SU-DHL-6 (cell line): ENCODE measurements around the gene KCNIP2.

Experiments
- H2AFZ ChIP-seq: fragments of 200-600 bp; sonication (generic); 2 replicates; pipeline ENCODE4 v1.6.1; 2014; ENCODE audit warnings: low read depth, mild to moderate bottlenecking, moderate library complexity, mixed read lengths, antibody characterized with exemption, low read length; ENCODE audit not compliant: severe bottlenecking
- H3F3A ChIP-seq: fragments of 200-600 bp; shearing (Covaris generic); 2 replicates; pipeline ENCODE4 v1.6.0; 2016; ENCODE audit warnings: antibody characterized with exemption, mild to moderate bottlenecking; ENCODE audit not compliant: insufficient read depth
- H3K27ac ChIP-seq: fragments of 200-600 bp; sonication (generic); 2 replicates; pipeline ENCODE4 v1.5.1; 2016; ENCODE audit warnings: low read depth, mild to moderate bottlenecking, low read length, moderate library complexity, mixed read lengths
- H3K27me3 ChIP-seq: fragments of 200-600 bp; sonication (generic), shearing (Covaris generic); 2 replicates; pipeline ENCODE4 v1.6.0; 2014; ENCODE audit warnings: mild to moderate bottlenecking, low read length
- H3K36me3 ChIP-seq: fragments of 200-600 bp; sonication (generic); 2 replicates; pipeline ENCODE4 v1.6.1; 2014; ENCODE audit warnings: mild to moderate bottlenecking, low read length, mixed read lengths
- H3K4me2 ChIP-seq: fragments of 300-600, 200-600 bp; shearing (Covaris generic), sonication (generic); 2 replicates; pipeline ENCODE4 v1.6.0; 2014; ENCODE audit warnings: low read length, low read depth, mild to moderate bottlenecking; ENCODE audit not compliant: poor library complexity, severe bottlenecking
- H3K4me3 ChIP-seq: fragments of 200-600 bp; sonication (generic); 2 replicates; pipeline ENCODE4 v1.5.1; 2014; ENCODE audit warnings: antibody characterized with exemption, low read length, mild to moderate bottlenecking, mixed read lengths; ENCODE audit not compliant: insufficient read depth, poor library complexity, severe bottlenecking
- H3K79me2 ChIP-seq: fragments of 200-600 bp; sonication (generic); 2 replicates; pipeline ENCODE4 v1.6.1; 2014; ENCODE audit warnings: mild to moderate bottlenecking, low read length, moderate library complexity; ENCODE audit not compliant: insufficient read depth
- H3K9ac ChIP-seq: fragments of 200-600 bp; sonication (generic); 2 replicates; pipeline ENCODE4 v1.7.0; 2014; ENCODE audit warnings: mild to moderate bottlenecking, low read length
- H3K9me2 ChIP-seq: fragments of 200-600 bp; sonication (generic); replicated peaks from 2 replicates; pipeline ENCODE4 v1.6.1; 2014; ENCODE audit warnings: low read length; ENCODE audit not compliant: insufficient read depth
- H3K9me3 ChIP-seq: fragments of 200-600 bp; sonication (generic); 2 replicates; pipeline ENCODE4 v1.6.1; 2014; ENCODE audit warnings: low read length, mixed read lengths; ENCODE audit not compliant: insufficient read depth
- H4K20me1 ChIP-seq: fragments of 200-600 bp; sonication (generic); 2 replicates; pipeline ENCODE4 v1.6.1; 2014; ENCODE audit warnings: low read depth, mild to moderate bottlenecking, antibody characterized with exemption, low read length, moderate library complexity, mixed read lengths
- CTCF ChIP-seq: fragments of 200-600 bp; sonication (generic); IDR thresholded peaks from one replicate; pipeline ENCODE4 v1.5.1; 2017; ENCODE audit warnings: antibody characterized with exemption, mild to moderate bottlenecking, low read length, moderate library complexity; ENCODE audit not compliant: insufficient read depth, poor library complexity, severe bottlenecking
- EZH2phosphoT487 ChIP-seq: fragments of 200-600 bp; sonication (generic), shearing (Covaris generic); conservative IDR thresholded peaks from 2 replicates; pipeline ENCODE4 v1.6.1; 2018; ENCODE audit warnings: mild to moderate bottlenecking, antibody characterized with exemption, low read length, moderate library complexity, mixed read lengths

Gene KCNIP2

GRCh38 chr10:101839002-101839401 is 4.6 kb downstream of the KCNIP2 start:
- Histone ChIP-seq H2AFZ (no peak overlapping the region), H3K27me3 (no peaks in the 10 kb centered on the region), H3K36me3 (no peaks in the 10 kb centered on the region), H4K20me1 (no peaks in the 10 kb centered on the region), H3F3A (peaks cover 6% of the 10 kb centered on the region; the same call in 1 of the 2 replicates), H3K9me3 (no peaks in the 10 kb centered on the region), H3K4me2 (no peak overlapping the region), H3K4me3 (no peak overlapping the region), H3K27ac (no peak overlapping the region), H3K79me2 (no peaks in the 10 kb centered on the region), H3K9me2 (no peaks in the 10 kb centered on the region), H3K9ac (no peak overlapping the region)
- TF ChIP-seq CTCF (no peak), EZH2phosphoT487 (no peak)

GRCh38 chr10:101838416-101838970 is 5.1 kb downstream of the KCNIP2 start:
- H3F3A ChIP-seq, result peaks cover 6% of the 10 kb centered on the region; the same call in 1 of the 2 replicates
- H3K9ac ChIP-seq, result no peak overlapping the region
- H3K4me2 ChIP-seq, result no peak overlapping the region
- no peaks in the 10 kb centered on the region for H3K9me2 ChIP-seq
- H3K9me3 ChIP-seq, result no peaks in the 10 kb centered on the region
- no peak overlapping the region for H3K27ac ChIP-seq
- H3K27me3 ChIP-seq, result no peaks in the 10 kb centered on the region
- H4K20me1 ChIP-seq, result no peaks in the 10 kb centered on the region
- no peaks in the 10 kb centered on the region for H3K79me2 ChIP-seq
- no peak overlapping the region for H3K4me3 ChIP-seq
- no peak overlapping the region for H2AFZ ChIP-seq
- no peak for TF ChIP-seq EZH2phosphoT487
- no peak for TF ChIP-seq CTCF
- H3K36me3 ChIP-seq, result no peaks in the 10 kb centered on the region

- H3K79me2 ChIP-seq, result no peaks in the 10 kb centered on the region
- no peaks in the 10 kb centered on the region for H3K9me3 ChIP-seq
- no peak overlapping the region for H3K27ac ChIP-seq
- H2AFZ ChIP-seq, result no peak overlapping the region
- TF ChIP-seq CTCF, result no peak
- peaks cover 6% of the 10 kb centered on the region; the same call in 1 of the 2 replicates for H3F3A ChIP-seq
- H3K27me3 ChIP-seq, result no peaks in the 10 kb centered on the region
- no peak overlapping the region for H3K4me3 ChIP-seq
- no peaks in the 10 kb centered on the region for H4K20me1 ChIP-seq
- H3K4me2 ChIP-seq, result no peak overlapping the region
- no peak overlapping the region for H3K9ac ChIP-seq
- H3K36me3 ChIP-seq, result no peaks in the 10 kb centered on the region
- H3K9me2 ChIP-seq, result no peaks in the 10 kb centered on the region
These were observed 5.9 kb downstream of the KCNIP2 start for GRCh38 chr10:101837748-101838147.
